NK-92 treated with Interleukin-12 subunit alpha and Interleukin-12 subunit beta, amount 100 ng/mL, for 24 hours (cell line): Measurements from ENCODE around the gene UVRAG.
"Not testable (repeated sequence)": the region's sequence is repeated elsewhere in the genome, so short reads cannot be mapped to it uniquely, and the experiment has no call there.

Experiments used
- DNase-seq: peaks from one replicate; lab custom pipeline; 2025; lab: John Stamatoyannopoulos, UW

Gene UVRAG

DNA sequence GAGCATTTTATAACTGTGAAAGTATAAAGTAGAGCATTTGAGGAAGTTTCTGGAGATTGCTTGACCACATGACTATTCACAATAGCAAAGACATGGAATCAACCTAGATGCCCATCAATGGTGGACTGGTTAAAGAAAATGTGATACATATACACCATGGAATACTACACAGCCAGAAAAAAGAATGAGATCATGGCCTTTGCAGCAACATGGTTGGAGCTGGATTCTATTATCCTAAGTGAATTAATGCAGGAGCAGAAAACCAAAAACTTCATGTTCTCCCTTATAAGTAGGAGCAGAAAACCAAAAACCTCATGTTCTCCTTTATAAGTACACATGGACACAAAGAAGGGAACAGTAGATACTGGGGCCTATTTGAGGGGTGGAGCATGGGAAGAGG is 30.3 kb downstream of the UVRAG start:
- DNase-seq = no peak

GRCh38 chr11:75849894-75850293 is 34.9 kb downstream of the UVRAG start:
- no peak for DNase-seq

DNA sequence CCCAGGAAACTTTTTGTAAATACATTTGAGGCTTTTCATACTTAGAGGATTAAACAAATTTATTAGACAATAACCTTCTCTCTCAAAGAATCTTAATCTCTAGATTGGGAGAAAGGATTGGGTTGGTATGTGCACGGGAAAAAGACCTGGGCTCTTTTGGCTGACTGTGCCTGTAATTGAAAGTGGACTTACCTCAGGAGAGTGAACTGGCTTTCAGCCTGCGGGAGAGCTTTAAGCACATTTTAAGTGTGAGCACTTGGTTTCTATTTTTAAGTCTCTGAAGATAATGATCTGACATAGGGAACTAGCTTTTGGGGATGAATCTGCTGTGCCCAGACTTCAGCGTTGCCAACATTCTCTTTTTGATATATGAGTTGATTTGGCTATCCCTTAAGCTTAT is 35.8 kb downstream of the UVRAG start:
- DNase-seq = no peak

DNA sequence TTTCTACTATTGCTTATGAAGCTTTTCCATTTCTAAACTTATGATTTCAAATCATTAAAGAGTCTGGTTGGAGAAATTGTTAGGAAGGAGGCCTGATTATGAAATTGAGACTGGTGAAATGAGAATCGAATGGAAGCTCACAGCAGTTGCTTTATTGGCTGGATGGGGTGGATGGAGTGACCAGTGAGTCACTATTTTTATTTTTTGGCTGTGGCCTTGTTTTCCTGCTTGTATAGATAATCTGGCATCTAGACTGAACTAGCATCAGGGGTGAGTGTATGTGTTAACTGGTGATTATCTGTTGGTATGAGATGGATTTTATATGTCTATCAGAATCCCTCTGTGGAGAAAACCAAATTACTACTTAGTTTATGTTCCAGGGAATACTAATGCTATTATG is 36.2 kb downstream of the UVRAG start:
- no peak for DNase-seq

DNA sequence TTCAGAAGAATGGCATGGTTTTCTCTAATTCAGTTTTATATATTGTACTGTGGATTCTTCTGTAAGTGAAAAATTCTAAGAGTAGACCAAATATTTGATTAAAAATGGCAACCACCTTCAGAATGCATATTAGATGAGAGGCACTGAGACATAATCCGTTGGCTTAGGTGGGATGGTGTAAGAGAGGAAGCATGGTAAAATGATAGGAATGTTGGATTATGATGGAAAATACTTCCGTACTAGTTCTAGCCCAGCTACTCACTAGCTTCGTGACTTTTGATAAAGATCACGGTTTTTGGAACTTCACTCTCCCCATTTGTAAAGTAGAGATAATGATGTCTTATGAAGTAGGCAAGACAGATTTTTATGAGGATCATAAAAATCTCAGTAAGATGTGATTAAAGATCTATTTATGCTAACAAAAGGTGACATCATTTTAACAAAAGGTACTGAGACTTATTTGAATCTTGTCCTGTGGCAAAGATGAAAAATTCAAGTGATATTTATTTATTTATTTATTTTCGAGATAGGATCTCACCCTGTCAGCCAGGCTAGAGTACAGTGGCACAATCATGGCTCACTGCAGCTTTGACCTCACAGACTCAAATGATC is 37.5 kb downstream of the UVRAG start:
- DNase-seq = no peak

DNA sequence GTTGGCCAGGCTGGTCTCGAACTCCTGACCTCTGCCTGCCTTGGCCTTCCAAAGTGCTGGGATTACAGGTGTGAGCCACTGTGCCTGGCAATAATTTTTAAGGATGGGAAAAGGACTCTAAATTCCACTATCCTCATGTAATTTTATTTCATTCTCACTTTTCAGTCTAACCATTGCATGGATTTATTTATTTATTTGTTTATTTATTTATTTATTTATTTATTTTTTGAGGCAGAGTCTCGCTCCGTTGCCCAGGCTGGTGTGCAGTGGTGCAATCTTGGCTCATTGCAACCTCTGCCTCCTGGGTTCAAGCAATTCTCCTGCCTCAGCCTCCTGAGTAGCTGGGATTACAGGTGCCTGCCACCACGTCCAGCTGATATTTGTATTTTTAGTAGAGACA is 38.6 kb downstream of the UVRAG start:
- not testable (repeated sequence) for DNase-seq

DNA sequence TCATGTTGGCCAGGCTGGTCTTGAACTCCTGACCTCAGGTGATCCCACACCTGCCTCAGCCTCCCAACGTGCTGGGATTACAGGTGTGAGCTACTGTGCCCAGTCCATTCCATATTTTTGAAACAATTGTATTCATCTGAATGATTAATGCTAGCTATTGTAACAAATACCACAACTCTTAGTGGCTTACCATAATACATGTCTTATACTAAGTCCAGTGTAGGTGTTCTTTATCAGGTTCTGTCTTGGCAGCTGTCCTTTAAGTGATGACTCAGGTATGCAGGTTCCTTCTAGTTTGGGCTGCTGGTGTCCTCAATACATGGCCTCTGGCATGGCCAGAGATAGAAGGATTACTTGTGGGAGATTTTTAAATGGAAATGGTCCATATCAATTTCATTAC is 39.0 kb downstream of the UVRAG start:
- no peak for DNase-seq

- DNase-seq = no peak
Observed at GRCh38 chr11:75855206-75855605, 40.2 kb downstream of the UVRAG start.

DNA sequence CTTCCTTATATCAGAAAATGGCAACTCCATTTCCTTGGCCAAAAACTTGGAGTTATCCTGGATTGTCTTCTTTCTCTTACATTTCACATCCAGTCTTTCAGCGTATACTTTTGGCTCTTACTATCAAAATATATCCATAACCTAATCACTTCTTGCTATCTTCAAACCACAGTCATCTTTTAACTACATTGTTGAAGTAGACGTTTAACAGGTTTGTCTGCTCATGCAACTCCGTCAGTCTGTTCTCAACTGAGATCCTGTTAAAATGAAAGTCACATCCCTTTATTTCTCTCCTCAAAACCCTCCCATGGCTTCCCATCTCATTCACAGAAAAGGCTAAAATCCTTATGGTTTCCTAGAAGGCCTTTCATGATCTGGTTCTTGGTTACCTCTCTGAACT is 41.9 kb downstream of the UVRAG start:
- no peak for DNase-seq

DNA sequence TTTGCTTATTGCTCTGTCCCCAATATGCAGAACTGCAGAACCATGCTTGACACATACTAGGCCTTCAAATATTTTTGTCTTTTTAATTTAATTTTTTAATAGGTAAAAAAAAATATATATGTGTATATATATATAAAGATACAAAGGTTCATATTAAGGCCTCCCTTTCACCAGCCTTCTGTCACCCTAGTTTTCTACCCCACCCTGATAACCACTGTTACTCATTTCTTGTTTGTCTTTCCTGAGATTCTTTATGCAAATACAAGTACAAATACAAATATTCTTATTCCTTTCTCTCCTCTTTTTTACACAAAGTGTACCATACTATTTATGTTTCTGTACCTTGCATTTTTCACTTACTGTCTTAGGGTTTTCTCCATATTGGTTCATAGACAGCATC is 43.0 kb downstream of the UVRAG start:
- no peak for DNase-seq

DNA sequence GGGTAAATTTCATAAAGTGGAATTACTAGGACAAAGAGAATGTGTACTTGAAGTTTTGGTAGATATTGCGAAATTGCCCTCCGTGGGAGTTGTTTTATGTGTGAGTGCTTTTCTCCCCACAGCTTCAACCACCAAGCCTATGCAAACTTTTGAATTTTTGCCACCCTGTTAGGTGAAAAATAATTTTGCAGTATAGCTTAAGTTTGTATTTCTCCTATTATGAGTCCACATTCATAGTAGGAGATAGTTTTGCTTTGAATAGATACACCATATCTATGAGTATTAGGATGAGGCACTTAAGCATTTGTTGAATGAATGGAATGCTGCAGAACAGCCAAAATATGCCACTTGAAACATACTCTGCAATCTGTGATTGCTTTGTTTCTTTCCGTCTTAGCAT is 43.6 kb downstream of the UVRAG start:
- DNase-seq = no peak

GRCh38 chr11:75859614-75860013 is 44.6 kb downstream of the UVRAG start:
- DNase-seq = no peak

- DNase-seq = no peak
Observed at GRCh38 chr11:75862437-75862836, 47.4 kb downstream of the UVRAG start.

- no peak for DNase-seq
Observed at GRCh38 chr11:75867778-75868374, 52.9 kb downstream of the UVRAG start.

DNA sequence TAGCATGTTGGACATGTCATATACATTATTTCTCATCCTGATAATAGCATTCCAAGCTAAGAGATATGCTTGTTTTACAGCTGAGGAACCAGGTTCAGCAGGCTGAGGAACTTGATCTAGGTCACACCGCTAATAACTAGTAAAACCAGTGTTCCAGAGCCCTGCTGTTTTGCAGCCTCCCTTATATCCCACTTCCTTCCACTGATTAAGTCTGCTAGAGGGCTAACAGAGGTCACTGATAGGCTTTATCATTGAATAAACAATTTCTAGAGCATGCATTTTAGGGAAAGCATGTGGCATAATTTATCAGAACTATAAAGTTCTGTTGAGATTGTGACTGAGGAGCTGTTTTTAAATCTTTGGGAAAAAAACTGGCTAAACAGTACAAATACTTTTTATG is 54.0 kb downstream of the UVRAG start:
- no peak for DNase-seq

- no peak for DNase-seq
Observed at GRCh38 chr11:75869661-75870455, 54.8 kb downstream of the UVRAG start.

GRCh38 chr11:75872887-75873416 is 57.9 kb downstream of the UVRAG start:
- DNase-seq = no peak

DNA sequence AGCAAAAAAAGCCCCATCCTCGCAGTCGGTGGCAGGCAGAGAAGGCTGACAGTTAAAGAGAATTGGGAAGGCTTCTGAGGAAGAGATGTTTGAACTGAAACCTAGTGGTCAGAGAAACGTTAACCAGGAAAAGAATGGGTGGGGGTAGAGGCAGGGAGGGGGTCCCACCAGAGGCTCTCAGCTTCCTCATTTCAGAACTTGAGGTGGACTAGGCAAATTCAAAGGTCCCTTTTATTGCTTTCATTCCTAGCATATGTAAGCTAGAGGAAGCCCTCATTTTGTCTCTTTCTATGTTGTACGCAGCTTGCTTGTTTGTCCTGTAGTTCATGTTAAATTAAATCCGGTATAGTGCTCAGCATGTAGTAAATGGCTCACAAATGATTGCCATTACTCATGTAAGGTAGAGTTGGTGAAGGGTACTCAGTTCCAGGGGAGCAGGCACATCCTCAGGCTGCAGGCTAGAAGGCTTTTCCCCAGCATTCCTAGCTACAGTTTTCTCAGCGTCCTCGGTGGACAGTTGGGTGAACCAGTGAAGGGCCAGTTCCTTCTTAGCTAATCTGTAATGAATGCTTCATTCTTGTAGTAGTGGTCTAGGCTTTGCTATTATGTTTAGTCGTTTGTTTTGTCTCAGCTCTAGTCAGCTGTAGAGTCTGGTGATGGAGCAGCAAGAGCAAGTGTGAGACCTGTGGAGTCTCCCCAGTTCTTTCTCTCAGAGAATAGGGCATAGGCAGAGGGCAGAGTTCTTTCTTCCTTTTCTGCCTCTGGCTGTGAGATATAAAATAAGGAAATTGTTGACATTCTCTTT is 58.6 kb downstream of the UVRAG start:
- DNase-seq = no peak

DNA sequence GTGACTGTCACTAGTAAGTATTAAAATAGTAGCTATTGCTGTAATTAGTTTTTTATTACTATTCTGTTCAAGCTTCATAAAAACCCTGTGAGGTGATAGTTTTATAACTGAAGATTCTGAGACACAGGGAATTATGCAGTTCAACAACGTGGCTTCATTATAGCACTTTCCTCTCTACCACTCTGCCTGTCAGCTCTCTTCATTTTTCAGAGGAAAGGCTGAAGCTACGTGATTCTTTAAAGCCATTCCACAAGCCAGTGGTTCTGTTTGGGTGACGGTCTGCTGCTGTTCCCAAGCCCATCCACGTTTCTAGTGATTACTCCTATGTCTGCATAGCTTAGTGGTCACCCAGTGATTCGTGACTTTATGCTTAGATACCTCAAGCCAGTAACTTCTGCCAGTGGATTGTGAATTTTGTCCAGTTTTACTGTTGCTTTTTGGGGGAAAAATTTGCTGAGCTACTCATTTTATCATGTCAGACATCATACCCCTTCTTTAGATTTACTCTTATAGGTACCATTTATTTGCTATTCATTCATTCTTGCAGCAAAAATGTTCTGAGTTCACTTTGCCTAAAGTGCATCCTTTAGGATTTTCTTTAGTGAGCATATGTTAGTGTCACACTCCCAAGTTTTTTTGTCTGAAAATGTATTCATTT is 59.8 kb downstream of the UVRAG start:
- no peak for DNase-seq

GRCh38 chr11:75877327-75877726 is 62.3 kb downstream of the UVRAG start:
- not testable (repeated sequence) for DNase-seq

GRCh38 chr11:75877931-75878330 is 62.9 kb downstream of the UVRAG start:
- DNase-seq = not testable (repeated sequence)

- DNase-seq = no peak
Observed at GRCh38 chr11:75878933-75879332, 63.9 kb downstream of the UVRAG start.
